D721Med (cell line): Measurements from ENCODE around the gene SCD5.

ENCODE experiments used
- DNase-seq: peaks from one replicate; pipeline ENCODE4 v3.0.0; 2011; ENCODE audit warnings: low spot score; ENCODE audit not compliant: insufficient read length
- FAIRE-seq: peaks from 2 replicates; lab custom pipeline; 2011; peaks lifted over from hg19 to GRCh38; lab: Jason Lieb, UNC
- CTCF ChIP-seq: IDR thresholded peaks from 2 replicates; pipeline ENCODE4 v1.5.1; 2012; ENCODE audit warnings: mild to moderate bottlenecking, control low read depth; ENCODE audit not compliant: insufficient read depth; ENCODE audit errors: missing control alignments

SCD5 gene

GRCh38 chr4:82744284-82744968 is 54.2 kb downstream of the SCD5 start:
- no peak for FAIRE-seq
- no peak for TF ChIP-seq CTCF
- DNase-seq, result no peak

- no peak for FAIRE-seq
- no peak for TF ChIP-seq CTCF
- DNase-seq, result no peak
These were observed 57.4 kb downstream of the SCD5 start for GRCh38 chr4:82741188-82741587.

- no peak for FAIRE-seq
- DNase-seq, result peak; percentile 73
- TF ChIP-seq CTCF, result peak; percentile 85
These were observed 59.1 kb downstream of the SCD5 start for GRCh38 chr4:82739287-82740190.

GRCh38 chr4:82737354-82737753 is 61.2 kb downstream of the SCD5 start:
- FAIRE-seq (no peak), DNase-seq (no peak)
- TF ChIP-seq CTCF, result no peak

GRCh38 chr4:82733636-82734035 is 65.0 kb downstream of the SCD5 start:
- FAIRE-seq (no peak), DNase-seq (no peak)
- no peak for TF ChIP-seq CTCF

- no peak for TF ChIP-seq CTCF
- DNase-seq, result no peak
- FAIRE-seq, result no peak
These were observed 70.3 kb downstream of the SCD5 start for GRCh38 chr4:82728301-82728700.
